HG02623 (cell line): ENCODE data around the gene FASN.
"Not testable (repeated sequence)": the region's sequence is repeated elsewhere in the genome, so short reads cannot be mapped to it uniquely, and the experiment has no call there.

Experiments used
- ATAC-seq: cut with Tn5 transposase; IDR thresholded peaks from one replicate; pipeline ENCODE4 v1.9.1; 2021; ENCODE audit warnings: moderate library complexity; ENCODE audit not compliant: unreplicated experiment

FASN gene

GRCh38 chr17:82098169-82098938, at the start of gene FASN:
Gene FASN (minus strand): TSS chr17:82098236. CDS start chr17:82096445, 1,791 bp downstream.
- peak; percentile 59 for ATAC-seq

DNA sequence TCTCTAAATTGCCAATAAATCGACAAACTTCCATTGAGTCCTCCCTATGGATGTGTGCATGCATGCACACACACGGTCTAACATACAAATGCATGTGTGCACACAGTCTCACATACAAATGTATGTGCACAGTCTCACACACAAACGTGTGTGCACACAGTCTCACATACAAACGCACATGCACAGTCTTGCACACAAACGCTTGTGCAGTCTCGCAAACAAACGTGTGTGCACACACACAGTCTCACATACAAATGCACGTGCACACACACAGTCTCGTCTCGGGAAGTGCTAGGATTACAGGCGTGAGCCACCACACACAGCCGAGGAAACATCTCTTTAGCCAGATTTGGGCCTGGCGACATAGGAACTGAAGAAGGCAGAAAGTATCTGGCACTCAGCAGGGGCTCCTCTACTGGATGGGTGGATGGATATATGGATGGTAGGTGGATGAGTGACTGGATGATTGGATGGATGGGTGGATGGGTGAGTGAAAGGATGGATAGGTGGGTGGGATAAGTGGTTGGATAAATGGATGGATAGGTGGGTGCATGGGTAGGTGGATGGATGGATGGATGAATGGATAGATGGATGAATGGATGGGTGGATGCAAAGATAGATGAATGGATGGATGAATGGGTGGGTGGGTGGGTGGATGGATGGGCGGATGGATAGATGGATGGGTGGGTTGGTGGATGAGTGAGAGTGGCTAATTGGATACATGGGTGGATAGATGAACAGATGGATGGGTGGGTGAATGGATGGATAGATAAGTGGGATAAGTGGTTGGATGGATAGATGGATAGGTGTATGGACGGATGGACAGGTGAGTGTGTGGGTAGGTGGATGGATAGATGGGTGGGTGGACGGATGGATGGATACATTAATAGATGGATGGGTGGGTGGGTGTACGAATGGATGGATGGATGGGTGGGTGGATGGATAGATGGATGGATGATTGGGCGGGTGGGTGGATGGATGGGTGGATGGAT, 48.9 kb upstream of the FASN start:
- no peak for ATAC-seq

GRCh38 chr17:82145550-82146155, 47.6 kb upstream of the FASN start:
- ATAC-seq: no peak

DNA sequence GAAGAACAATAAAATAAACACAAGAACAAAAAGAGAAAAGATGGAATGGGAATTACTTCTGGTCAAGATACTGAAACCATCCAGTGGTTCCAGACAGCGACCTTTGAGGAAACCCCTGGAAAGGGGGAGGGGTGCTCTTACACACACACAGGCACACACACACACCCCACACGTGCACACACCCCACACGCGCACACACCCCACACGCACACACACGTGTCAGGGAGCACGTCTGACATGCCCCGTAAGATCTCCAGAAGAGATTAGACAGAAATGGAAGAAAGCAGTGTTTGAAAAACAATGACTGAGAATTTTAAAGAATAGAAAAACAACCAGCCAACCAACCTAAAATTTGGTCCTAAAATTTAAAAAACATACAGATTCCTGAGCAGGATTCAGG, 45.3 kb upstream of the FASN start:
- ATAC-seq: no peak

GRCh38 chr17:82139961-82140360, 41.9 kb upstream of the FASN start:
- ATAC-seq: not testable (repeated sequence)

- ATAC-seq: no peak
These were observed 40.5 kb upstream of the FASN start for GRCh38 chr17:82138511-82138992.

- no peak for ATAC-seq
These were observed 36.1 kb upstream of the FASN start for GRCh38 chr17:82134101-82134500.

- not testable (repeated sequence) for ATAC-seq
These were observed 35.3 kb upstream of the FASN start for GRCh38 chr17:82133166-82133953.

DNA sequence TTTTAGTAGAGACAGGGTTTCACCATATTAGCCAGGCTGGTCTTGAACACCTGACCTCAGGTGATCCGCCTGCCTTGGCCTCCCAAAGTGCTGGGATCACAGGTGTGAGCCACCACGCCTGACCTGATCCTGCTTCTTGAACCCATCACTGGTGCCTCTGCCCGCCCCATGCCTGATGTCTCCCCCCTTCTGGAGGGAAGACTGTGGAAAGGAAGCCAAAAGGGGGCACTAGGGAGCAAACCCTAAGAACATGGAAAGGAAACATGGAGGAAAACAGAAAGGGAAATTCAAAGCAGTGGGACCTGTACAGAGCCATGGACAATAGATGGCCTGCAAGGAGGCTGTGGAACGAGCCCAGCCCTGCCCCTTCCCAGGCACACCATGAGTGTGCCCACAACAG, 31.1 kb upstream of the FASN start:
- ATAC-seq: no peak

- ATAC-seq: no peak
These were observed 30.3 kb upstream of the FASN start for GRCh38 chr17:82128287-82128686.

GRCh38 chr17:82127704-82128103, 29.7 kb upstream of the FASN start:
- ATAC-seq: no peak

DNA sequence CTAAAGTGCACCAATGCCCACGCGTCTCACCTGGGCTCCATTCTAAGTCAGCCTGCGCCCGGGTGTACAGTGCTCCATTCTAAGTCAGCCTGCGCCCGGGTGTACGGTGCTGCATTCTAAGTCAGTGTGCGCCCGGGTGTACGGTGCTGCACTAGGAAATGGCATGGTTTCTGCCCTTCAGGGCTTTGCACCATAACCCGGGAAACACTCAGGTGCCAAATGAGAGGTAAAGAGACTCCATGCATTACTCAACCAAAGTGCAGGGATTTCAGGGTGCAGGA, 29.2 kb upstream of the FASN start:
- no peak for ATAC-seq

DNA sequence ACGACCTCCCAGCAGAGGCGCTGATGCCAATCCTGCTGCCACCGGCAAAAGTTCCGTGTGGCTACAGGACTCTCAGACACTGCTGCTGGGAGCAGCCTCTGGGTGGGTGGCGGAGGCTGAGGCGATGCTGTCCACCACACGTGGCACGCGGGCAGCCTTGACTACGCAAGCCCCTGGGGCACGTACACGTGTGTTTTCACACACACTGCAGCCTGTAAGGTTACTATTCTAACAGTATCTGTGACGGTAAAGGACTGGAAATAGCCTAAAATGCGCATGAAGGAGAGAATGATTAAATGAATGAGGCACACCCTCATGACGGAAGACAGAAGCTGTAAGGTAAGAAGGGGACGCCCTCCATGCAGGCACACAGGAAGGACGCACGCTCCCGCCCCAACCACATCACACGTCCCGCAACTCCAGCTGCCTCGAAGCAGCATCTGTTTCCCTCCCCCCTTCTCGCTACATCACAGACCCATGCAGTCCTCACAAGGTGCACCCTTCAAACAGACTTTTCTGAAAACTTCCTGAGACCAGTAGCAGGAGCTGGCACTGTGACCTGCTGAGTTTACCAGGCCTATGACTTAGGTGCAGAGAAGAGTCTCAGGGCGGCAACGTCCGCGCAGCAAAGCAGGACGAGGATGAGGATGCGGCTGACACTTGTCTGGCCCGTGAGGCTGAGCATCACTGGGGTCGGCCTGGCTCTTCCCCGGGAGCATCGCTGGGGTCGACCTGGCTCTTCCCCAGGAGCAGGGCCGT, 28.7 kb upstream of the FASN start:
- no peak for ATAC-seq

DNA sequence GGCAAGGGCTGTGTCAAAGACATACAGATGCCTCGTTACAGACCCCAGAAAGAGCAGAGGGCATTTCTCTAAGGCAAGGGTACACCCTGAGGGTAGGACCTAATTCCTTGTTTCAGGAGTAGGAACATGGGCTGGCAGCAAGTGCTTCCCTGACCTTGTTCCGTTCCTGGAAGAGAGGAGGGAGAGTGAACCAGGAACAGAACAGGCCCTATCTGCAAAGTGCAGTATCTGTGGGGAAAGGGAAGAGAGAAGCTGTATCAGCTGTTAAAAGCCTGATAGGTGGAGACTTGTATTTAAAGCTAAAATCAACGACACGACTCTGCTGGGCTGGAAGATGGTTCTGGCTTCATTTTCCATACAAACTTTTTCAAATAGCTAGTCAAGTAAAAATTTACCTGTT, 26.1 kb upstream of the FASN start:
- ATAC-seq: no peak

GRCh38 chr17:82121660-82122629, 23.9 kb upstream of the FASN start:
- ATAC-seq: no peak

GRCh38 chr17:82121246-82121645, 23.2 kb upstream of the FASN start:
- ATAC-seq: no peak

- ATAC-seq: no peak
These were observed 22.1 kb upstream of the FASN start for GRCh38 chr17:82120148-82120547.

- no peak for ATAC-seq
These were observed 20.9 kb upstream of the FASN start for GRCh38 chr17:82118815-82119380.
